H1 (cell line): ENCODE data around the gene ARID4B. TPM values are rescaled to one million over a fixed set of nuclear protein-coding genes. Genes with fewer than 3 reads are reported as not detected.

Experiments
- CTCF ChIA-PET: fragments of 300-600 bp; sonication (Branson Sonifier 250); formaldehyde crosslinking; loops from one replicate; lab custom pipeline; 2021; ENCODE audit not compliant: partially characterized antibody; lab: Charles Lee
- POLR2A ChIA-PET: fragments of 300-600 bp; sonication (Branson Sonifier 250); formaldehyde crosslinking; loops from one replicate; lab custom pipeline; 2021; ENCODE audit warnings: inconsistent platforms; ENCODE audit not compliant: partially characterized antibody; lab: Charles Lee
- DNase-seq, 2 experiments: peaks; one replicate each; pipeline versions ENCODE4 v3.0.0 to v3.0.0-alpha.2; 2010 to 2022; ENCODE audit warnings: low spot score in 2 of 2, low read depth in 1 of 2, mixed read lengths in 1 of 2
- FAIRE-seq: peaks from 2 replicates; lab custom pipeline; 2011; peaks lifted over from hg19 to GRCh38; lab: Jason Lieb, UNC
- H2AFZ ChIP-seq: 2 replicates; pipeline ENCODE4 v1.8.1; 2012; ENCODE audit warnings: low read length, inconsistent platforms
- H2AK5ac ChIP-seq: 2 replicates; pipeline ENCODE4 v1.6.1; 2013; ENCODE audit warnings: low read depth, low read length
- H2BK120ac ChIP-seq: replicated peaks from 2 replicates; pipeline ENCODE3; 2013; ENCODE audit warnings: low read depth, low read length, inconsistent platforms
- H2BK12ac ChIP-seq: 2 replicates; pipeline ENCODE4 v1.6.1; 2013; ENCODE audit warnings: low read depth, low read length
- H2BK15ac ChIP-seq: 2 replicates; pipeline ENCODE4 v1.6.1; 2013; ENCODE audit warnings: low read length
- H2BK20ac ChIP-seq: 2 replicates; pipeline ENCODE4 v1.6.1; 2013; ENCODE audit warnings: low read length
- H2BK5ac ChIP-seq: 2 replicates; pipeline ENCODE4 v1.6.1; 2013; ENCODE audit warnings: low read depth, low read length
- H3K14ac ChIP-seq: 2 replicates; pipeline ENCODE4 v1.6.1; 2013; ENCODE audit warnings: inconsistent platforms; ENCODE audit not compliant: insufficient read length
- H3K18ac ChIP-seq: 2 replicates; pipeline ENCODE4 v1.6.1; 2013; ENCODE audit warnings: low read length; ENCODE audit errors: extremely low read depth
- H3K23ac ChIP-seq: 2 replicates; pipeline ENCODE4 v1.6.1; 2013; ENCODE audit warnings: inconsistent platforms; ENCODE audit not compliant: insufficient read length
- H3K23me2 ChIP-seq: 2 replicates; pipeline ENCODE4 v1.6.1; 2013; ENCODE audit warnings: low read depth, low read length
- H3K27ac ChIP-seq: 2 replicates; pipeline ENCODE4 v1.6.1; 2011; ENCODE audit warnings: low read depth, low read length, inconsistent platforms
- H3K27me3 ChIP-seq, 4 experiments: replicated peaks in 1 of 4; 1 replicate in 1 of 4; 2 replicates in 3 of 4; pipeline versions ENCODE4 v1.6.1 to v1.8.1; 2011 to 2013; ENCODE audit warnings: low read length in 3 of 4, mild to moderate bottlenecking in 3 of 4, inconsistent platforms in 2 of 4, mixed read lengths in 2 of 4, moderate library complexity in 1 of 4; ENCODE audit not compliant: control insufficient read depth in 3 of 4, insufficient read depth in 3 of 4; ENCODE audit errors: extremely low read depth in 1 of 4
- H3K36me3 ChIP-seq, 4 experiments: 2 replicates each; pipeline versions ENCODE4 v1.6.1 to v1.8.1; 2011 to 2013; ENCODE audit warnings: mild to moderate bottlenecking in 4 of 4, low read length in 3 of 4, moderate library complexity in 2 of 4, control low read depth in 1 of 4, inconsistent platforms in 1 of 4; ENCODE audit not compliant: insufficient read depth in 4 of 4, control insufficient read depth in 2 of 4
- H3K4ac ChIP-seq: replicated peaks from 2 replicates; pipeline ENCODE3; 2013; ENCODE audit warnings: low read length, low read depth, mixed read lengths, inconsistent platforms; ENCODE audit not compliant: insufficient read length
- H3K4me1 ChIP-seq, 4 experiments: replicated peaks in 1 of 4; 1 replicate in 1 of 4; 2 replicates in 3 of 4; pipeline versions ENCODE4 v1.6.1 to v1.8.1; 2011 to 2013; ENCODE audit warnings: low read length in 3 of 4, inconsistent platforms in 2 of 4, mixed read lengths in 1 of 4; ENCODE audit not compliant: insufficient read depth in 4 of 4, control insufficient read depth in 3 of 4
- H3K4me2 ChIP-seq, 2 experiments: 2 replicates each; pipeline versions ENCODE4 v1.6.1 to v1.8.1; 2011 to 2013; ENCODE audit warnings: low read depth in 2 of 2, low read length in 2 of 2, control low read depth in 1 of 2, inconsistent platforms in 1 of 2, mild to moderate bottlenecking in 1 of 2; ENCODE audit not compliant: insufficient read depth in 1 of 2
- H3K4me3 ChIP-seq, 4 experiments: fragments of 200-600, 300-600 bp in 1 of 4; sonication (generic), shearing (Covaris generic), sonication (Bioruptor Twin) in 1 of 4; 2 replicates each; pipeline versions ENCODE4 v1.5.1 to v1.8.1; 2011 to 2016; ENCODE audit warnings: low read length in 4 of 4, low read depth in 3 of 4, control low read depth in 2 of 4, inconsistent platforms in 2 of 4, mild to moderate bottlenecking in 2 of 4, mixed read lengths in 1 of 4, moderate library complexity in 1 of 4; ENCODE audit not compliant: insufficient read depth in 2 of 4; ENCODE audit errors: extremely low read depth in 1 of 4
- H3K56ac ChIP-seq: replicated peaks from 2 replicates; pipeline ENCODE3; 2013; ENCODE audit warnings: low read depth, mild to moderate bottlenecking, mixed read lengths, low read length, inconsistent platforms; ENCODE audit not compliant: insufficient read length
- H3K79me1 ChIP-seq: 2 replicates; pipeline ENCODE4 v1.6.1; 2013; ENCODE audit warnings: low read depth, low read length, control low read depth
- H3K79me2 ChIP-seq, 2 experiments: 2 replicates each; pipeline versions ENCODE4 v1.6.1 to v1.8.1; 2012 to 2013; ENCODE audit warnings: low read length in 2 of 2, mild to moderate bottlenecking in 2 of 2, inconsistent platforms in 1 of 2; ENCODE audit not compliant: insufficient read depth in 2 of 2, control insufficient read depth in 1 of 2
- H3K9ac ChIP-seq, 4 experiments: replicated peaks in 1 of 4; 1 replicate in 1 of 4; 2 replicates in 3 of 4; pipeline versions ENCODE4 v1.6.1 to v1.8.1; 2011 to 2013; ENCODE audit warnings: low read depth in 3 of 4, low read length in 3 of 4, control low read depth in 2 of 4, mild to moderate bottlenecking in 2 of 4, moderate library complexity in 2 of 4, inconsistent platforms in 1 of 4; ENCODE audit errors: extremely low read depth in 1 of 4
- H3K9me3 ChIP-seq, 2 experiments: 2 replicates each; pipeline versions ENCODE4 v1.6.1 to v1.8.1; 2012 to 2013; ENCODE audit warnings: mild to moderate bottlenecking in 2 of 2, moderate library complexity in 2 of 2, control low read depth in 1 of 2, inconsistent platforms in 1 of 2, low read depth in 1 of 2, low read length in 1 of 2, mixed read lengths in 1 of 2; ENCODE audit not compliant: insufficient read depth in 2 of 2
- H4K20me1 ChIP-seq, 2 experiments: replicated peaks in 1 of 2; 2 replicates each; pipeline versions ENCODE3 to v1.8.1; 2011 to 2013; ENCODE audit warnings: inconsistent platforms in 2 of 2, low read length in 2 of 2, mild to moderate bottlenecking in 1 of 2; ENCODE audit not compliant: insufficient read depth in 2 of 2, control insufficient read depth in 1 of 2
- H4K5ac ChIP-seq: 2 replicates; pipeline ENCODE4 v1.6.1; 2013; ENCODE audit warnings: low read length, low read depth, mixed read lengths, inconsistent platforms; ENCODE audit not compliant: insufficient read length
- H4K8ac ChIP-seq: 2 replicates; pipeline ENCODE4 v1.8.0; 2013; ENCODE audit warnings: mild to moderate bottlenecking, moderate library complexity, low read length, inconsistent platforms; ENCODE audit not compliant: insufficient read depth; ENCODE audit errors: extremely low read depth
- H4K91ac ChIP-seq: replicated peaks from 2 replicates; pipeline ENCODE3; 2013; ENCODE audit warnings: low read length, mixed read lengths, inconsistent platforms; ENCODE audit not compliant: insufficient read length
- BACH1 ChIP-seq: IDR thresholded peaks from 2 replicates; pipeline ENCODE4 v1.6.1; 2012; ENCODE audit warnings: low read length, improper control_type of control experiment
- CTBP2 ChIP-seq: IDR thresholded peaks from 2 replicates; pipeline ENCODE4 v1.7.0; 2011; ENCODE audit warnings: borderline replicate concordance, mild to moderate bottlenecking, moderate library complexity, mixed read lengths, low read length; ENCODE audit not compliant: insufficient read depth, insufficient read length
- CTCF ChIP-seq, 3 experiments: IDR thresholded peaks; 1 replicate in 2 of 3; 2 replicates in 1 of 3; pipeline versions ENCODE4 v1.5.1 to v1.6.1; 2011; ENCODE audit warnings: low read length in 3 of 3, mild to moderate bottlenecking in 3 of 3, inconsistent platforms in 2 of 3, low read depth in 1 of 3, moderate library complexity in 1 of 3; ENCODE audit not compliant: insufficient read depth in 1 of 3; ENCODE audit errors: control extremely low read depth in 1 of 3
- HDAC2 ChIP-seq, 2 experiments: fragments of 300-600 bp in 1 of 2; sonication (generic) in 1 of 2; IDR thresholded peaks; 2 replicates each; pipeline ENCODE4 v1.6.1; 2011 to 2012; ENCODE audit warnings: low read depth in 2 of 2, low read length in 2 of 2, mild to moderate bottlenecking in 2 of 2, moderate library complexity in 2 of 2, borderline replicate concordance in 1 of 2, inconsistent platforms in 1 of 2
- KDM5A ChIP-seq: fragments of 200-600 bp; IDR thresholded peaks from 2 replicates; pipeline ENCODE4 v1.7.1; 2012; ENCODE audit warnings: mild to moderate bottlenecking, low read length, inconsistent platforms, mixed read lengths
- RFX5 ChIP-seq: IDR thresholded peaks from 2 replicates; pipeline ENCODE4 v1.6.1; 2011; ENCODE audit warnings: low read depth, low read length, improper control_type of control experiment, borderline replicate concordance
- WGBS, 2 experiments: shearing (Covaris generic) in 1 of 2; methylation state at CpG; one replicate each; pipeline versions ENCODE4 v1.1.6 to v1.1.7; 2013 to 2015; ENCODE audit warnings: low lambda C conversion rate in 2 of 2, mixed read lengths in 2 of 2, inconsistent platforms in 1 of 2, low coverage in 1 of 2, missing lambda C conversion rate in 1 of 2; ENCODE audit not compliant: insufficient replicate concordance in 2 of 2, insufficient coverage in 1 of 2, insufficient read length in 1 of 2; ENCODE audit errors: extremely low coverage in 1 of 2, missing lambda C conversion rate in 1 of 2; 5-methylcytosine and 5-hydroxymethylcytosine counted together
- polyA plus RNA-seq, 7 experiments: library from polyadenylated mRNA; depleted of rRNA in 3 of 7; stranded (reverse) in 5 of 7; unstranded in 2 of 7; fragments of >200 nt in 5 of 7; fragments of 200-250 nt in 2 of 7; gene quantifications; 1 replicate in 5 of 7; 2 replicates in 1 of 7; 4 replicates in 1 of 7; pipeline versions ENCODE4 v1.2.1 to v1.2.3, GENCODE V29; 2011 to 2013; ENCODE audit warnings: missing spikeins in 2 of 7, mixed read lengths in 2 of 7
- total RNA-seq: library from RNA; stranded (reverse); fragmentation: NEBNext Ultra II Directional; extraction: Animal tissue kit (Norgen Biotek cat#: 25700); gene quantifications from 2 replicates; pipeline ENCODE4 v1.2.1, GENCODE V29; 2021

The ARID4B gene
- total and polyA plus RNA-seq, 2 of the 8 experiments (the other 6 are each of a cell fraction or from before 2014, with no cell fraction given), result 5.1 to 28.8 TPM

- DNase-seq, result no peak
Observed at GRCh38 chr1:235215453-235215852, 112.5 kb downstream of the ARID4B start.

More at GRCh38 chr1:235215453-235215852, 112.5 kb downstream of the ARID4B start:
- H3K4me2 ChIP-seq, result no peak overlapping the region
- H2AFZ ChIP-seq, result no peak overlapping the region
- ChIA-PET CTCF (interaction anchor here (1.4 kb wide), 1 partner anchor 202 kb away, joined by 5 read pairs; no protein-coding TSS in a partner anchor), POLR2A (interaction anchor here (0.6 to 0.7 kb wide), 2 partner anchors 16 to 52 kb away, joined by 3 to 4 read pairs; no protein-coding TSS in a partner anchor)
- peaks cover 0 to 1% of the 10 kb centered on the region in 2 experiments for H4K20me1 ChIP-seq
- no peak overlapping the region for H3K9ac ChIP-seq
- no peak overlapping the region for H3K56ac ChIP-seq
- no peak overlapping the region for H3K14ac ChIP-seq
- no peaks in the 10 kb centered on the region for H3K79me1 ChIP-seq
- H4K5ac ChIP-seq, result no peak overlapping the region
- no peak overlapping the region for H3K23ac ChIP-seq
- no peak overlapping the region for H2BK12ac ChIP-seq
- 95% methylated on average over 1 of the region's 1 CpG; no CpG with 5 or more reads in 1 of the 2 experiments for WGBS, 2 experiments
- no peaks in the 10 kb centered on the region for H3K4me1 ChIP-seq
- H4K8ac ChIP-seq, result no peak overlapping the region
- H2BK5ac ChIP-seq, result no peak overlapping the region
- H3K23me2 ChIP-seq, result no peaks in the 10 kb centered on the region
- no peak overlapping the region for H3K27ac ChIP-seq
- H3K4me3 ChIP-seq, result no peak overlapping the region
- H3K18ac ChIP-seq, result no peak overlapping the region
- H3K9me3 ChIP-seq, result no peaks in the 10 kb centered on the region
- H3K36me3 ChIP-seq, result peaks cover 0 to 48% (median 5%) of the 10 kb centered on the region in 4 experiments; a peak in 6 of 8 replicates
- H2AK5ac ChIP-seq, result no peak overlapping the region
- no peak overlapping the region for H3K4ac ChIP-seq
- H2BK15ac ChIP-seq, result no peak overlapping the region
- no peak for FAIRE-seq
- H3K27me3 ChIP-seq, result no peaks in the 10 kb centered on the region
- no peak overlapping the region for H4K91ac ChIP-seq
- H2BK120ac ChIP-seq, result no peak overlapping the region
- no peaks in the 10 kb centered on the region for H3K79me2 ChIP-seq
- TF ChIP-seq CTCF (IDR thresholded peaks at IDR 0.05; ENCODE audit: control extremely low read depth in 1 of 3, insufficient read depth in 1 of 3, low read depth in 1 of 3, low read length in 3 of 3), result no peak
- no peak for TF ChIP-seq KDM5A
- TF ChIP-seq BACH1, result no peak
- no peak for TF ChIP-seq CTBP2
- TF ChIP-seq RFX5, result no peak
- no peak for TF ChIP-seq HDAC2 (IDR thresholded peaks at IDR 0.05; ENCODE audit: borderline replicate concordance in 1 of 2, low read depth in 2 of 2, low read length in 2 of 2)
- no peak overlapping the region for H2BK20ac ChIP-seq
